Gastrocnemius medialis (tissue), 4 donors: ENCODE results near the gene MADD. TPM values are rescaled to one million over a fixed set of nuclear protein-coding genes. Genes with fewer than 3 reads are reported as not detected.

Experiments
- ATAC-seq, 2 donors: fragments of 150-250 bp; one replicate each; pipeline ENCODE4 v1.9.1; 2016
- DNase-seq, 2 donors: peaks; one replicate each; pipeline ENCODE4 v3.0.0-alpha.2; 2019
- H3K27ac ChIP-seq, 4 donors: fragments of 200-600 bp; sonication (generic); 1 replicate in 1 of 4; 2 replicates in 3 of 4; pipeline ENCODE4 v1.5.1; 2016 to 2018; ENCODE audit warnings: mild to moderate bottlenecking in 2 of 4, moderate library complexity in 1 of 4
- H3K27me3 ChIP-seq, 3 donors: fragments of 200-600 bp; sonication (generic) in 2 of 3; 1 replicate in 1 of 3; 2 replicates in 2 of 3; pipeline versions ENCODE4 v1.5.1 to v1.6.0; 2016 to 2019; ENCODE audit warnings: mild to moderate bottlenecking in 1 of 3, moderate library complexity in 1 of 3
- H3K36me3 ChIP-seq, 2 donors: fragments of 200-600 bp; sonication (generic) in 1 of 2; one replicate each; pipeline ENCODE4 v1.5.1; 2017 to 2018
- H3K4me1 ChIP-seq, 2 donors: fragments of 200-600 bp; sonication (generic) in 1 of 2; one replicate each; pipeline ENCODE4 v1.5.1; 2016 to 2017; ENCODE audit warnings: mild to moderate bottlenecking in 2 of 2
- H3K4me3 ChIP-seq, 4 donors: fragments of 200-600 bp; sonication (generic) in 3 of 4; 1 replicate in 1 of 4; 2 replicates in 3 of 4; pipeline ENCODE4 v1.5.1; 2016 to 2019; ENCODE audit warnings: mild to moderate bottlenecking in 2 of 4
- H3K9me3 ChIP-seq, 3 donors: fragments of 200-600 bp; sonication (generic) in 2 of 3; 1 replicate in 1 of 3; 2 replicates in 2 of 3; pipeline ENCODE4 v1.5.1; 2016 to 2019
- POLR2A ChIP-seq, 2 donors: fragments of 450-650 bp; IDR thresholded peaks; one replicate each; pipeline ENCODE4 v1.6.1; 2017; ENCODE audit warnings: antibody characterized with exemption in 2 of 2, mild to moderate bottlenecking in 2 of 2, moderate library complexity in 2 of 2
- in situ Hi-C, 4 donors: fragments of 200-750 bp; cut with MboI; loops; one replicate each; pipeline versions ENCODE4 v1.15.0 to v1.8.0; 2017; ENCODE audit warnings: low sequenced_read_pairs in 4 of 4
- intact Hi-C: fragments of 100-400 bp; cut with DNase I; formaldehyde crosslinking; loops from one replicate; pipeline ENCODE4 v1.15.1; 2023; ENCODE audit warnings: low total_unique reads
- total RNA-seq, 4 donors: library from RNA; depleted of rRNA; stranded (reverse); fragments of >200 nt; gene quantifications; one replicate each; pipeline versions ENCODE4 v1.1.0 to v1.2.3, GENCODE V29; 2016
- TF ChIP-seq, protein P1 (sequence below), 5 experiments: fragments of 450-650 bp in 3 of 5; fragments of 200-600 bp in 2 of 5; sonication (generic) in 2 of 5; IDR thresholded peaks in 4 of 5; conservative IDR thresholded peaks in 1 of 5; 1 replicate in 4 of 5; 2 replicates in 1 of 5; pipeline ENCODE4 v1.5.1; 2016 to 2019; ENCODE audit warnings: antibody characterized with exemption in 5 of 5, mild to moderate bottlenecking in 3 of 5, moderate library complexity in 3 of 5

Gene MADD
- total RNA-seq, 4 donors from 2014 or later: 39.4 to 47.9 (median 41.6) TPM

DNA sequence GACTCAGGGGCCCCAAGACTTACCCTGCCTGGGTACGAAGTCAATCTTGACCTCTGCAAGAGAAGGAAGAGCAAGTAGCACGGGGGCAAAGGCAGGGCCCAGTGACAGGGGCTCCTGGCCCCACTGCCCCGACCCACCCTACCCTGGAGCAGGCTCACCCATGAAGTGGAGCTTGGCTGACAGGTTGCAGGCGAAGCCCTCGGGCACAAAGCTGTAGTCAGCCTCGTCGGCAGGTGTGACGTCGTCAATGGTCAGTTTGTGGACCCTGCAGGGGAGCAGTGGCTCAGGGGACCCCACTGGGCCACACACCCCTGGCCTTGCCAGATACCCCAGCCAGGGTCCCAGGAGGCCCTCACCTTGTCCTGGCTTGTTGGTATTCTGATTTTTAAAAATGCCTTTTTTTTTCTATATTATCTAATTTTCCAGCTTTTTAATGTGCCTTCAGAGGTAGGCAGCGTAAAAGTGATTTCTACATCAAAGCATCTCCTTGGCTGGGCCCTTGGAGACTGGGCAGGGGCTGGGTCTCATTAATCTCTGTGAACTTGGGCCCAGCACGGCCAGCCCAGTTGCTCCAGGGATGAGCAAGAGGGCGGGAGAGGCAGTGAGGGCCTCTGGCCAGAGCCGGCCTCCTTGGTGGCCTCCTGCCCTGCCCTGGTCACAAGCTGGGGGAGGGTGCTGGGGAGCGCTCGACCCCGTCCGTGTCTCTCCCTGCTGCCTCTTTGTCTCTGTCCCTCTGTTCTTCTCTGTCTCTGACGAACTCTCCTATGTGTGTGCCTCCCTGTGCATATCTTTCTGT is 71.2 kb downstream of the MADD start:
- in situ Hi-C loops: no loop called here

DNA sequence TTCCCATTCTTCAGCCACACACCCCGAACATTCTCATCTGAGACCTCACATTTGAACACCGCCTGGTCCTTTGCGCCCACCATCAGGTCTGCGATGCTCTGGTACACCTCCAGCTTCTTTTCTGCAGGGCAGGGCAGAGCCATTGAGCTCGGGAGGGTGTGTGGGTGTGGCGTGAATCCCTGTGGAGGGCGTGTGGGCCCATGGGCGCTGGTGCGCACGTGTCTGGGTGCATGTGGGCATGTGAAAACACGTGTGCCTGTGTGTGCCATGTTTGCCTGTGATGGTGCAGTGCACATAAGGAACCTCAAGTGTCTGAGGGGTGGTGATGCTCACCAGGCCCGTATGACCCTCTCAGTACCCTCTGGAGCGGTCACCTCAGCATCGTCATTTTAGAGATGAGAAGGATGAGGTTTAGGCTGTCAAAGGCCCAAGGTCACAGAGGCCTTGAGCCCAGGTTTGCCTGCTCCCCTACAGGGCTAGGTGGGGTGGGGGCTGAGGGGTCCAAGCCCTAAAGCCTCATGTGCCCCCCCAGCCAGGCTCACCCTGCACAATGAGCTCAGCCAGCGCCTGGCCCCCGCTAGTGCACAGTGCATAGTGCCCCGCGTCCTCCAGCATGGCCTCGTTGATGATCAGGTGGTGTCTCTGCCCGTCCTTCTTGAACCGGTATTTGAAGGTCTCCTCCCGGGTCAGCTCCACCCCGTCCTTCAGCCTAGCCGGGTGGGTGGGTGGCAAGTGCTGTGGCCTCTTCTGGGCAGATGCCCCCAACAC is 72.3 kb downstream of the MADD start:
- Histone ChIP-seq H3K9me3 (no peaks in the 10 kb centered on the region), H3K27ac (no peak overlapping the region), H3K4me3 (no peak overlapping the region), H3K4me1 (no peaks in the 10 kb centered on the region), H3K27me3 (no peaks in the 10 kb centered on the region), H3K36me3 (no peaks in the 10 kb centered on the region)
- in situ Hi-C loops (no loop called here), intact Hi-C loops (no loop called here)
- DNase-seq (no peak), ATAC-seq (no peak)
- TF ChIP-seq, protein P1, sequence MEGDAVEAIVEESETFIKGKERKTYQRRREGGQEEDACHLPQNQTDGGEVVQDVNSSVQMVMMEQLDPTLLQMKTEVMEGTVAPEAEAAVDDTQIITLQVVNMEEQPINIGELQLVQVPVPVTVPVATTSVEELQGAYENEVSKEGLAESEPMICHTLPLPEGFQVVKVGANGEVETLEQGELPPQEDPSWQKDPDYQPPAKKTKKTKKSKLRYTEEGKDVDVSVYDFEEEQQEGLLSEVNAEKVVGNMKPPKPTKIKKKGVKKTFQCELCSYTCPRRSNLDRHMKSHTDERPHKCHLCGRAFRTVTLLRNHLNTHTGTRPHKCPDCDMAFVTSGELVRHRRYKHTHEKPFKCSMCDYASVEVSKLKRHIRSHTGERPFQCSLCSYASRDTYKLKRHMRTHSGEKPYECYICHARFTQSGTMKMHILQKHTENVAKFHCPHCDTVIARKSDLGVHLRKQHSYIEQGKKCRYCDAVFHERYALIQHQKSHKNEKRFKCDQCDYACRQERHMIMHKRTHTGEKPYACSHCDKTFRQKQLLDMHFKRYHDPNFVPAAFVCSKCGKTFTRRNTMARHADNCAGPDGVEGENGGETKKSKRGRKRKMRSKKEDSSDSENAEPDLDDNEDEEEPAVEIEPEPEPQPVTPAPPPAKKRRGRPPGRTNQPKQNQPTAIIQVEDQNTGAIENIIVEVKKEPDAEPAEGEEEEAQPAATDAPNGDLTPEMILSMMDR (IDR thresholded peaks at IDR 0.05 in 4 of 5, conservative IDR thresholded peaks at IDR 0.05 in 1 of 5): no peak
- TF ChIP-seq POLR2A (IDR thresholded peaks at IDR 0.05): no peak

More for the DNA sequence above, 71.2 kb downstream of the MADD start:
- H3K4me3 ChIP-seq: no peak overlapping the region
- no peaks in the 10 kb centered on the region for H3K27me3 ChIP-seq
- no peak for DNase-seq
- no peaks in the 10 kb centered on the region for H3K4me1 ChIP-seq
- intact Hi-C loops: no loop called here
- no peak for ATAC-seq
- TF ChIP-seq, protein P1 (IDR thresholded peaks at IDR 0.05 in 4 of 5, conservative IDR thresholded peaks at IDR 0.05 in 1 of 5): no peak
- no peak for TF ChIP-seq POLR2A (IDR thresholded peaks at IDR 0.05)
- no peaks in the 10 kb centered on the region for H3K36me3 ChIP-seq
- no peak overlapping the region for H3K27ac ChIP-seq
- no peaks in the 10 kb centered on the region for H3K9me3 ChIP-seq

DNA sequence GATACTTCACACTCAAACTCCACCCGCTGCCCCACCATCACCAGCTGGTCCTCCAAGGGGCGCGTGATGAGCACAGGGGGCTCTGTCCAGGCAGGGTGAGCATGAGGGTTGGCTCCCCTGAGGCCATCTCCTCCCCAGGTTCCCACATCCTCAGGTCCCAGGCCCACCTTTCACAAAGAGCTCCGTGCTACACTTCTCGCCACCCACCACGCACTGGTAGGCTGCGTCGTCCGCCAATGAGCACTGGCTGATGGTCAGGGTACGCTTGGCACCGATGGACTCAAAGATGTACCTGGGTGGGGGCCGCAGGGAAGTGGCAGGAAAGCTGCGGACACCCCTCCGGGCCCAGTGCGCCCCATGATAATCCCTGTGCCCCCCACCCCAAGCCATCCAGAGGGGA is 72.9 kb downstream of the MADD start:
- no peaks in the 10 kb centered on the region for H3K27me3 ChIP-seq
- ATAC-seq: no peak
- no peak for TF ChIP-seq POLR2A (IDR thresholded peaks at IDR 0.05)
- H3K9me3 ChIP-seq: no peaks in the 10 kb centered on the region
- no peak overlapping the region for H3K27ac ChIP-seq
- no peak overlapping the region for H3K4me3 ChIP-seq
- intact Hi-C loops (no loop called here), in situ Hi-C loops (no loop called here)
- no peaks in the 10 kb centered on the region for H3K4me1 ChIP-seq
- no peak for DNase-seq
- H3K36me3 ChIP-seq: no peaks in the 10 kb centered on the region

DNA sequence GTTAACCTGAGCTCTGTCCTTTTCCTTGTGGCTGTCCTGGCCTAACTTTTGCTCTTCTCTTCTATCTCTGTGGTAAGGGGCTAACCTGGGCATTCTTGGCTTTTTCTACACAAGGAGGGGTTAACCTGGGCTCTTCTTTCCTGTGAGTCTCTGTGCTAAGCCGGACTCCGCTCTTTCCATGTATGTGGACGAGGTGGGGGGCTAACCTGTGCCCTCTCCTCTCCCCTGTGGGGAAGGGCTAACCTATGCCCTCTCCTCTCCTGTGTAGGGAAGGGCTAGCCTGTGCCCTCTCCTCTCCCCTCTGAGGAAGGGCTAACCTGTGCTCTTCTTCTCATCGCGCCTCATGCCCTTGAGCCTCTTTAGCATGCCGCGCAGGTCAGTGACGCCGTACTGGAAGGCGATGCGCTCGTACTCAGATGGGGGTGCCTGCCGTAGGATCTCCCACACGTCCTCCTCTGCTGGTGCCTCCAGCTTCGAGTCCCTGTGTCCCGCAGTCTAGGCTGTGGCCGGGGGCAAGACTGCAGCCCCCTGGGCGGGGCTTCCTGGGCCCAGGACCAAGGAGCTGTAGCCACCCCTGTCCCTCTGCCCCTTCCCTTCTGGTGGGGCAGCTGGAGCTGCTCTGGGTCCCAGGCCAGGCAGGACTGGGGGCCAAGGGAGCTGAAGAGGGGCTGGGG is 76.1 kb downstream of the MADD start:
- no peaks in the 10 kb centered on the region for H3K9me3 ChIP-seq
- TF ChIP-seq, protein P1 (IDR thresholded peaks at IDR 0.05 in 4 of 5, conservative IDR thresholded peaks at IDR 0.05 in 1 of 5): no peak
- no peak for TF ChIP-seq POLR2A (IDR thresholded peaks at IDR 0.05)
- H3K36me3 ChIP-seq: no peaks in the 10 kb centered on the region
- intact Hi-C loops (no loop called here), in situ Hi-C loops (no loop called here)
- H3K27me3 ChIP-seq: no peaks in the 10 kb centered on the region
- H3K4me3 ChIP-seq: no peak overlapping the region
- DNase-seq: no peak
- no peaks in the 10 kb centered on the region for H3K4me1 ChIP-seq
- no peak overlapping the region for H3K27ac ChIP-seq
- ATAC-seq: no peak

DNA sequence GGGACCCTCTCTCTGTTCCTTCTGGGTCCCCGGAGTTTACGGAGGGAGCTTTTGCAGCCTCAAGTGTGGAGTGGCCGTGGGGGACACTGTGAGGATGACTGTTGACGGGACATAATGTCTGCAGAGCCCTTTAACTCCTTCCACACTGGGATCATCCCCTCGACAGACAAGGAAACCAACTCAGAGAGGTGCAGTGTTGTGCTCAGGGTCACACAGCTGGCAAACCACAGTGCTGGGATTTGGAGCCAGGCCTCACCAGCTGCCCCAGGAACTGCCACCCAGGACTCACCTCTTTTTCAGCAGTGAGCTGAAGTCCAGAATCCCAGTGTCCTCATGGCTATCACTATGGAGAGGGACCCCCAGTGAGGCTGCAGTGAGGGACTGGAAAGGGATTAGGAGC is 77.2 kb downstream of the MADD start:
- in situ Hi-C loops (no loop called here), intact Hi-C loops (no loop called here)
- TF ChIP-seq, protein P1 (IDR thresholded peaks at IDR 0.05 in 4 of 5, conservative IDR thresholded peaks at IDR 0.05 in 1 of 5): no peak
- TF ChIP-seq POLR2A (IDR thresholded peaks at IDR 0.05): no peak
- H3K9me3 ChIP-seq: no peaks in the 10 kb centered on the region
- DNase-seq (no peak), ATAC-seq (no peak)
- H3K27me3 ChIP-seq: no peaks in the 10 kb centered on the region
- H3K4me3 ChIP-seq: no peak overlapping the region
- no peaks in the 10 kb centered on the region for H3K36me3 ChIP-seq
- H3K27ac ChIP-seq: no peak overlapping the region
- H3K4me1 ChIP-seq: no peaks in the 10 kb centered on the region
